ENCODE measurements around the gene WARS2. TPM values are rescaled to one million over a fixed set of nuclear protein-coding genes. Genes with fewer than 3 reads are reported as not detected.

The WARS2 gene
- total RNA-seq, 1 donor from 2014 or later: 13.5 TPM

- H3K4me3 Mint-ChIP-seq: peak overlapping the region; percentile 63
- H3K36me3 ChIP-seq: no peaks in the 10 kb centered on the region
Measured at GRCh38 chr1:118984086-118984721, 156.2 kb downstream of the WARS2 start.

DNA sequence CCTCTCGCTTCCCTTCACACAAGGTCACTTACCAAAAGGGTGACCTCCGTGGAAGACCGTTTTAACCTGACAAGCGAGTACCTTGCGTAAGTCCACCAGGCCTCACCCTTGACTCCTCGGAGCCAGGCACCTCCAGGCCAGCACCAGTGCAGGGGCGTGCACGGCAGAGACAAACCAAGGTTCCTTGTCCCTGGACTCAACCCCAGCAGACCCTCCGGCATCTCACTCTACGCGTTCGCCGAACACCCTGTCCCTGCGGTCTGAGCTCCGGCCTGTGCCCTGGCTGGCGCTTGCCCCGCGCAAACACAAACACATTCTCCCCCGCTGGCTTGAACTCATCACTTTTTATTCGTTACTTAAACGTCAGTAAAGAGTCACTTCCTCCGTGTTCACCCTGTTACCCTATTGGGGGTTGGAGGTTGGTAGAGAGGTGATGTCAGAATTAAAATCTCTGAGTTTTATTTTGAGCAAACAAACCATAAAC is 156.9 kb downstream of the WARS2 start:
- Mint-ChIP-seq H3K36me3 (no peaks in the 10 kb centered on the region), H3K27ac (no peak overlapping the region), H3K4me1 (peaks cover 46% of the 10 kb centered on the region), H3K4me3 (no peak overlapping the region), H3K27me3 (ENCODE audit: insufficient read depth, low read depth) (peaks cover 92% of the 10 kb centered on the region), H3K9me3 (peaks cover 18% of the 10 kb centered on the region)
- Histone ChIP-seq H3K4me1 (peaks cover 18% of the 10 kb centered on the region), H3K4me2 (no peak overlapping the region), H3K9ac (no peak overlapping the region), H3K4me3 (no peak overlapping the region), H3K79me2 (ENCODE audit: low read depth) (no peaks in the 10 kb centered on the region), H3K27ac (no peak overlapping the region), H3K36me3 (no peaks in the 10 kb centered on the region), H2AFZ (replicated peaks) (no peak overlapping the region), H3K9me3 (ENCODE audit: low read depth) (no peaks in the 10 kb centered on the region), H3F3A (ENCODE audit: low read depth) (peaks cover 42% of the 10 kb centered on the region), H3K27me3 (peaks cover 100% of the 10 kb centered on the region), H4K20me1 (ENCODE audit: low read depth) (peaks cover 42% of the 10 kb centered on the region)
- TF ChIP-seq EZH2phosphoT487 (IDR thresholded peaks at IDR 0.05) (no peak), EZH2 (IDR thresholded peaks at IDR 0.05) (peak; percentile 12)
- DNase-seq (ENCODE audit: low spot score): no peak

More at GRCh38 chr1:118984086-118984721, 156.2 kb downstream of the WARS2 start:
- peaks cover 92% of the 10 kb centered on the region for H3K27me3 Mint-ChIP-seq (ENCODE audit: insufficient read depth, low read depth)
- Histone ChIP-seq H3K4me1 (peaks cover 13% of the 10 kb centered on the region), H2AFZ (replicated peaks) (no peak overlapping the region), H3K79me2 (ENCODE audit: low read depth) (no peaks in the 10 kb centered on the region), H3K27ac (no peak overlapping the region), H3K4me3 (no peak overlapping the region), H3K9me3 (ENCODE audit: low read depth) (no peaks in the 10 kb centered on the region), H3F3A (ENCODE audit: low read depth) (peaks cover 42% of the 10 kb centered on the region), H3K4me2 (peak overlapping the region; percentile 55), H3K9ac (no peak overlapping the region), H3K27me3 (peaks cover 100% of the 10 kb centered on the region), H4K20me1 (ENCODE audit: low read depth) (peaks cover 42% of the 10 kb centered on the region)
- peaks cover 48% of the 10 kb centered on the region for H3K4me1 Mint-ChIP-seq
- TF ChIP-seq EZH2 (IDR thresholded peaks at IDR 0.05): peak; percentile 60
- TF ChIP-seq, protein P1, sequence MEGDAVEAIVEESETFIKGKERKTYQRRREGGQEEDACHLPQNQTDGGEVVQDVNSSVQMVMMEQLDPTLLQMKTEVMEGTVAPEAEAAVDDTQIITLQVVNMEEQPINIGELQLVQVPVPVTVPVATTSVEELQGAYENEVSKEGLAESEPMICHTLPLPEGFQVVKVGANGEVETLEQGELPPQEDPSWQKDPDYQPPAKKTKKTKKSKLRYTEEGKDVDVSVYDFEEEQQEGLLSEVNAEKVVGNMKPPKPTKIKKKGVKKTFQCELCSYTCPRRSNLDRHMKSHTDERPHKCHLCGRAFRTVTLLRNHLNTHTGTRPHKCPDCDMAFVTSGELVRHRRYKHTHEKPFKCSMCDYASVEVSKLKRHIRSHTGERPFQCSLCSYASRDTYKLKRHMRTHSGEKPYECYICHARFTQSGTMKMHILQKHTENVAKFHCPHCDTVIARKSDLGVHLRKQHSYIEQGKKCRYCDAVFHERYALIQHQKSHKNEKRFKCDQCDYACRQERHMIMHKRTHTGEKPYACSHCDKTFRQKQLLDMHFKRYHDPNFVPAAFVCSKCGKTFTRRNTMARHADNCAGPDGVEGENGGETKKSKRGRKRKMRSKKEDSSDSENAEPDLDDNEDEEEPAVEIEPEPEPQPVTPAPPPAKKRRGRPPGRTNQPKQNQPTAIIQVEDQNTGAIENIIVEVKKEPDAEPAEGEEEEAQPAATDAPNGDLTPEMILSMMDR (IDR thresholded peaks at IDR 0.05): peak; percentile 10
- TF ChIP-seq EZH2phosphoT487 (IDR thresholded peaks at IDR 0.05): peak; percentile 45
- H3K36me3 Mint-ChIP-seq: no peaks in the 10 kb centered on the region
- peak; percentile 77 for DNase-seq (ENCODE audit: low spot score)
- no peak overlapping the region for H3K27ac Mint-ChIP-seq
- H3K9me3 Mint-ChIP-seq: peaks cover 18% of the 10 kb centered on the region

GRCh38 chr1:118982821-118983557 is 157.5 kb downstream of the WARS2 start:
- TF ChIP-seq, protein P1 (IDR thresholded peaks at IDR 0.05): no peak
- TF ChIP-seq EZH2phosphoT487 (IDR thresholded peaks at IDR 0.05) (no peak), EZH2 (IDR thresholded peaks at IDR 0.05) (peak; percentile 34)
- no peak overlapping the region for H3K4me2 ChIP-seq
- H3K9me3 ChIP-seq (ENCODE audit: low read depth): no peaks in the 10 kb centered on the region
- H3K4me3 Mint-ChIP-seq: no peak overlapping the region
- no peaks in the 10 kb centered on the region for H3K79me2 ChIP-seq (ENCODE audit: low read depth)
- H3K4me1 Mint-ChIP-seq: peaks cover 43% of the 10 kb centered on the region
- no peak overlapping the region for H3K27ac Mint-ChIP-seq
- peaks cover 42% of the 10 kb centered on the region for H4K20me1 ChIP-seq (ENCODE audit: low read depth)
- no peak for DNase-seq (ENCODE audit: low spot score)
- peaks cover 100% of the 10 kb centered on the region for H3K27me3 ChIP-seq
- H3K9me3 Mint-ChIP-seq: peaks cover 18% of the 10 kb centered on the region
- no peak overlapping the region for H3K4me3 ChIP-seq
- no peaks in the 10 kb centered on the region for H3K36me3 ChIP-seq
- H3F3A ChIP-seq (ENCODE audit: low read depth): peaks cover 37% of the 10 kb centered on the region
- no peaks in the 10 kb centered on the region for H3K36me3 Mint-ChIP-seq
- H3K27me3 Mint-ChIP-seq (ENCODE audit: insufficient read depth, low read depth): peaks cover 92% of the 10 kb centered on the region
- H2AFZ ChIP-seq (replicated peaks): no peak overlapping the region
- H3K4me1 ChIP-seq: peaks cover 20% of the 10 kb centered on the region
- H3K9ac ChIP-seq: no peak overlapping the region
- no peak overlapping the region for H3K27ac ChIP-seq

All from neural progenitor cell (in vitro differentiated cells).